ENCODE measurements around the gene SCGN. TPM values are rescaled to one million over a fixed set of nuclear protein-coding genes. Genes with fewer than 3 reads are reported as not detected.

The SCGN gene
- total and polyA plus RNA-seq, 2 of the 4 experiments (the other 2 are of a cell fraction): not detected

GRCh38 chr6:25627001-25627400, 25.0 kb upstream of the SCGN start:
- Histone ChIP-seq H2BK120ac (ENCODE audit: low read depth, low read length) (no peak overlapping the region), H2AFZ (replicated peaks; ENCODE audit: low read length, poor library complexity) (no peak overlapping the region), H3K9me3 (ENCODE audit: control insufficient read depth, insufficient read depth, low read length) (no peaks in the 10 kb centered on the region), H4K91ac (ENCODE audit: insufficient read depth, low read depth, low read length) (no peak overlapping the region), H3K56ac (ENCODE audit: extremely low read depth, insufficient read depth, low read length) (no peak overlapping the region), H2AK9ac (replicated peaks; ENCODE audit: low read depth, low read length, poor library complexity) (no peak overlapping the region), H2AK5ac (ENCODE audit: low read depth, low read length) (no peak overlapping the region), H3K27me3 (ENCODE audit: control insufficient read depth, insufficient read depth, low read length) (no peaks in the 10 kb centered on the region), H3K9ac (ENCODE audit: low read depth, low read length) (no peak overlapping the region), H3K9me1 (ENCODE audit: insufficient read depth, low read length) (no peaks in the 10 kb centered on the region), H2BK15ac (ENCODE audit: low read depth, low read length) (no peak overlapping the region), H4K8ac (ENCODE audit: low read depth in 2 of 2, low read length in 2 of 2) (no peak overlapping the region), H3K4me3 (ENCODE audit: insufficient read depth, low read depth, low read length) (no peak overlapping the region), H3K79me1 (ENCODE audit: low read depth in 1 of 2, low read length in 2 of 2) (no peaks in the 10 kb centered on the region), H4K20me1 (ENCODE audit: insufficient read depth, low read length) (no peaks in the 10 kb centered on the region), H3K14ac (replicated peaks; ENCODE audit: low read depth, low read length) (no peak overlapping the region), H3K36me3 (ENCODE audit: control insufficient read depth, insufficient read depth, low read length) (no peaks in the 10 kb centered on the region), H3K4me2 (ENCODE audit: low read depth, low read length) (no peak overlapping the region), H3K4me1 (ENCODE audit: control insufficient read depth, insufficient read depth, low read length) (no peaks in the 10 kb centered on the region), H3K27ac (ENCODE audit: insufficient read depth, low read length) (no peak overlapping the region), H3K4ac (ENCODE audit: low read depth, low read length) (no peak overlapping the region), H3K23ac (ENCODE audit: low read depth, low read length) (no peak overlapping the region), H2BK20ac (ENCODE audit: low read depth, low read length) (no peak overlapping the region), H2BK5ac (ENCODE audit: low read depth, low read length, poor library complexity, severe bottlenecking) (no peak overlapping the region), H4K5ac (ENCODE audit: low read depth, low read length) (no peak overlapping the region), H3K18ac (ENCODE audit: low read depth, low read length) (no peak overlapping the region)
- WGBS, 2 experiments (ENCODE audit: extremely low coverage in 2 of 2, insufficient read length in 1 of 2): no CpG with 5 or more reads among the region's 3 CpGs
- intact Hi-C loops (cut with micrococcal nuclease): no loop called here
- ChIA-PET POLR2A (ENCODE audit: unreplicated experiment) (no interaction called here), CTCF (no interaction called here)
- DNase-seq (no peak), ATAC-seq (ENCODE audit: low read depth) (no peak)
- in situ Hi-C loops (cut with MboI; ENCODE audit: low sequenced_read_pairs): no loop called here
- BruUV-seq (replicated peaks): no TSS peak
- TF ChIP-seq FOS (IDR thresholded peaks at IDR 0.05; ENCODE audit: low read depth, low read length) (no peak), CEBPB (IDR thresholded peaks at IDR 0.05; ENCODE audit: low read depth, low read length) (no peak), CHD1 (IDR thresholded peaks at IDR 0.05; ENCODE audit: low read depth, low read length) (no peak), ELK1 (IDR thresholded peaks at IDR 0.05; ENCODE audit: borderline replicate concordance, low read depth, low read length) (no peak), BHLHE40 (IDR thresholded peaks at IDR 0.05; ENCODE audit: low read depth, low read length) (no peak), RAD21 (IDR thresholded peaks at IDR 0.05; ENCODE audit: low read length) (no peak), RCOR1 (IDR thresholded peaks at IDR 0.05; ENCODE audit: insufficient replicate concordance, low read length) (no peak), MAZ (IDR thresholded peaks at IDR 0.05; ENCODE audit: borderline replicate concordance, low read depth, low read length) (no peak), POLR2A (IDR thresholded peaks at IDR 0.05; ENCODE audit: low read depth, low read length) (no peak), SMC3 (IDR thresholded peaks at IDR 0.05; ENCODE audit: low read depth, low read length) (no peak), USF2 (IDR thresholded peaks at IDR 0.05; ENCODE audit: low read depth, low read length) (no peak), RFX5 (IDR thresholded peaks at IDR 0.05; ENCODE audit: low read depth, low read length) (no peak), MAFK (IDR thresholded peaks at IDR 0.05; ENCODE audit: low read depth, low read length) (no peak), NFE2L2 (IDR thresholded peaks at IDR 0.05; ENCODE audit: low read depth, low read length) (no peak), MXI1 (IDR thresholded peaks at IDR 0.05; ENCODE audit: borderline replicate concordance, low read depth, low read length) (no peak)
- TF ChIP-seq, protein P1, sequence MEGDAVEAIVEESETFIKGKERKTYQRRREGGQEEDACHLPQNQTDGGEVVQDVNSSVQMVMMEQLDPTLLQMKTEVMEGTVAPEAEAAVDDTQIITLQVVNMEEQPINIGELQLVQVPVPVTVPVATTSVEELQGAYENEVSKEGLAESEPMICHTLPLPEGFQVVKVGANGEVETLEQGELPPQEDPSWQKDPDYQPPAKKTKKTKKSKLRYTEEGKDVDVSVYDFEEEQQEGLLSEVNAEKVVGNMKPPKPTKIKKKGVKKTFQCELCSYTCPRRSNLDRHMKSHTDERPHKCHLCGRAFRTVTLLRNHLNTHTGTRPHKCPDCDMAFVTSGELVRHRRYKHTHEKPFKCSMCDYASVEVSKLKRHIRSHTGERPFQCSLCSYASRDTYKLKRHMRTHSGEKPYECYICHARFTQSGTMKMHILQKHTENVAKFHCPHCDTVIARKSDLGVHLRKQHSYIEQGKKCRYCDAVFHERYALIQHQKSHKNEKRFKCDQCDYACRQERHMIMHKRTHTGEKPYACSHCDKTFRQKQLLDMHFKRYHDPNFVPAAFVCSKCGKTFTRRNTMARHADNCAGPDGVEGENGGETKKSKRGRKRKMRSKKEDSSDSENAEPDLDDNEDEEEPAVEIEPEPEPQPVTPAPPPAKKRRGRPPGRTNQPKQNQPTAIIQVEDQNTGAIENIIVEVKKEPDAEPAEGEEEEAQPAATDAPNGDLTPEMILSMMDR (conservative IDR thresholded peaks at IDR 0.05; ENCODE audit: low read depth, low read length): no peak
- dilution Hi-C loops (cut with HindIII; ENCODE audit: low sequenced_read_pairs, unreplicated experiment): no loop called here
